Breast epithelium (tissue), 4 donors: ENCODE measurements around the gene ZHX3. TPM values are rescaled to one million over a fixed set of nuclear protein-coding genes. Genes with fewer than 3 reads are reported as not detected.
A peak's percentile ranks its signal among the peaks of the same experiment; 100 is the strongest.

Experiments used
- DNase-seq, 2 donors: peaks; one replicate each; pipeline ENCODE4 v3.0.0-alpha.2; 2019; ENCODE audit warnings: low spot score in 2 of 2
- H3K27ac ChIP-seq, 2 donors: fragments of 200-600 bp; sonication (generic) in 1 of 2; one replicate each; pipeline ENCODE4 v1.5.1; 2016 to 2019; ENCODE audit warnings: mild to moderate bottlenecking in 1 of 2
- H3K27me3 ChIP-seq, 2 donors: fragments of 200-600 bp; sonication (generic) in 1 of 2; one replicate each; pipeline versions ENCODE4 v1.5.1 to v1.6.0; 2017 to 2019; ENCODE audit warnings: control low read depth in 1 of 2, mild to moderate bottlenecking in 1 of 2
- H3K36me3 ChIP-seq: fragments of 200-600 bp; one replicate; pipeline ENCODE4 v1.5.1; 2019
- H3K4me1 ChIP-seq, 2 donors: fragments of 200-600 bp; sonication (generic); one replicate each; pipeline ENCODE4 v1.5.1; 2016 to 2019; ENCODE audit warnings: control low read depth in 1 of 2
- H3K4me3 ChIP-seq, 3 donors: fragments of 200-600 bp; sonication (generic); 1 replicate in 2 of 3; 2 replicates in 1 of 3; pipeline ENCODE4 v1.5.1; 2016 to 2019; ENCODE audit warnings: mild to moderate bottlenecking in 3 of 3, moderate library complexity in 2 of 3
- H3K9me3 ChIP-seq, 2 donors: fragments of 200-600 bp; sonication (generic) in 1 of 2; one replicate each; pipeline ENCODE4 v1.5.1; 2016 to 2019; ENCODE audit warnings: control low read depth in 1 of 2
- CTCF ChIP-seq, 3 donors: fragments of 450-650 bp; IDR thresholded peaks; one replicate each; pipeline ENCODE4 v1.5.1; 2016 to 2017; ENCODE audit warnings: antibody characterized with exemption in 3 of 3, mild to moderate bottlenecking in 3 of 3, moderate library complexity in 3 of 3
- POLR2A ChIP-seq: fragments of 450-650 bp; IDR thresholded peaks from one replicate; pipeline ENCODE4 v1.6.1; 2016; ENCODE audit warnings: antibody characterized with exemption, mild to moderate bottlenecking, moderate library complexity
- POLR2AphosphoS5 ChIP-seq, 3 donors: sonication (generic); formaldehyde crosslinking; IDR thresholded peaks; one replicate each; pipeline ENCODE4 v1.6.1; 2017; ENCODE audit warnings: antibody characterized with exemption in 3 of 3
- intact Hi-C: fragments of 100-400 bp; cut with DNase I; formaldehyde crosslinking; loops from one replicate; pipeline ENCODE4 v1.15.1; 2023; ENCODE audit warnings: low total_unique reads
- total RNA-seq, 3 donors: library from RNA; depleted of rRNA; stranded (reverse); fragments of >200 nt; gene quantifications; one replicate each; pipeline ENCODE4 v1.1.0, GENCODE V29; 2016

The ZHX3 gene
- total RNA-seq, 3 donors from 2014 or later = 34.4 to 35.7 (median 34.6) TPM

GRCh38 chr20:41167118-41167470 lies 150.4 kb downstream of the ZHX3 start:
- Histone ChIP-seq H3K27me3 (no peaks in the 10 kb centered on the region), H3K27ac (peak overlapping the region in 1 of 2 donors; percentile 22), H3K4me1 (no peaks in the 10 kb centered on the region), H3K36me3 (peaks cover 24% of the 10 kb centered on the region), H3K4me3 (no peak overlapping the region), H3K9me3 (no peaks in the 10 kb centered on the region)
- intact Hi-C loops = no loop called here
- TF ChIP-seq POLR2AphosphoS5 (IDR thresholded peaks at IDR 0.05) = no peak
- no peak for TF ChIP-seq CTCF (IDR thresholded peaks at IDR 0.05)
- no peak for TF ChIP-seq POLR2A
- DNase-seq = peak in 1 of 2 donors; percentile 42

- Histone ChIP-seq H3K36me3 (peaks cover 24% of the 10 kb centered on the region), H3K27ac (peak overlapping the region in 1 of 2 donors; percentile 23), H3K4me3 (no peak overlapping the region), H3K27me3 (no peaks in the 10 kb centered on the region), H3K4me1 (no peaks in the 10 kb centered on the region), H3K9me3 (no peaks in the 10 kb centered on the region)
- intact Hi-C loops = no loop called here
- TF ChIP-seq POLR2A (no peak), CTCF (IDR thresholded peaks at IDR 0.05) (no peak), POLR2AphosphoS5 (IDR thresholded peaks at IDR 0.05) (no peak)
- peak in 1 of 2 donors; percentile 49 for DNase-seq
Measured at GRCh38 chr20:41166201-41167117, 151.1 kb downstream of the ZHX3 start.

- Histone ChIP-seq H3K27ac (peak overlapping the region in 1 of 2 donors; percentile 23), H3K27me3 (no peaks in the 10 kb centered on the region), H3K9me3 (no peaks in the 10 kb centered on the region), H3K4me3 (no peak overlapping the region), H3K4me1 (no peaks in the 10 kb centered on the region), H3K36me3 (peaks cover 20% of the 10 kb centered on the region)
- intact Hi-C loops = no loop called here
- DNase-seq = peak in 1 of 2 donors; percentile 10
- no peak for TF ChIP-seq POLR2A
- no peak for TF ChIP-seq CTCF (IDR thresholded peaks at IDR 0.05)
- TF ChIP-seq POLR2AphosphoS5 (IDR thresholded peaks at IDR 0.05) = no peak
Measured at GRCh38 chr20:41165001-41165882, 152.3 kb downstream of the ZHX3 start.

DNA sequence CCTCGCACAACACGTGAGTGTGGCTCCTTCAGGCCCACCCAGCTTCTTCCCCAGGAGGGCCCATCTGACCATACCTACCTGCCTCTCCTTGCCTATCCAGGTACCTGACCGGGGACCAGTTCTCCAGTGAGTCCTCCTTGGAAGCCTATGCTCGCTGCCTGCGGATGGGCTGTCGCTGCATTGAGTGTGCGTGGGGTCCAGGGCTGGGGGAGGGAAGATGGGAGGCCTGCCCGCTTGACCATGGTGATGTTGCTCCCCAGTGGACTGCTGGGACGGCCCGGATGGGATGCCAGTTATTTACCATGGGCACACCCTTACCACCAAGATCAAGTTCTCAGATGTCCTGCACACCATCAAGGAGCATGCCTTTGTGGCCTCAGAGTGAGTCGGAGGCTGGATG lies 153.7 kb downstream of the ZHX3 start:
- H3K27ac ChIP-seq = peak overlapping the region in 1 of 2 donors; percentile 72
- TF ChIP-seq POLR2A (no peak), CTCF (IDR thresholded peaks at IDR 0.05) (no peak), POLR2AphosphoS5 (IDR thresholded peaks at IDR 0.05) (no peak)
- H3K4me3 ChIP-seq = no peak overlapping the region
- H3K4me1 ChIP-seq = no peaks in the 10 kb centered on the region
- H3K9me3 ChIP-seq = no peaks in the 10 kb centered on the region
- no peaks in the 10 kb centered on the region for H3K27me3 ChIP-seq
- peaks cover 16% of the 10 kb centered on the region for H3K36me3 ChIP-seq
- intact Hi-C loops = no loop called here
- no peak for DNase-seq
